Immature natural killer cell (primary cell): ENCODE data around the gene GLT1D1. TPM values are rescaled to one million over a fixed set of nuclear protein-coding genes. Genes with fewer than 3 reads are reported as not detected.

Experiments
- polyA plus RNA-seq, 3 donors: library from polyadenylated mRNA; unstranded; fragments of 300-500 nt; fragmentation: Illumina TruSeq; gene quantifications; one replicate each; pipeline ENCODE4 v1.2.3, GENCODE V29; 2021

The GLT1D1 gene
- polyA plus RNA-seq, 3 donors from 2014 or later: 2.5 TPM; not detected in 2

Other genes starting within 250 kb of the GLT1D1 start
- gene SLC15A4, start 29.5 kb upstream of the GLT1D1 start, polyA plus RNA-seq: 10 to 100 TPM; 36.3 to 39.2 (median 39.0) TPM